GM12878 (cell line): ENCODE measurements around the gene SORBS2. TPM values are rescaled to one million over a fixed set of nuclear protein-coding genes. Genes with fewer than 3 reads are reported as not detected.

Experiments
- ATAC-seq: fragments of 200-7000 bp; cut with Tn5 transposase; 3 replicates; pipeline ENCODE4 v1.9.1; 2020; ENCODE audit warnings: mild to moderate bottlenecking, moderate library complexity
- BruUV-seq: library from RNA; stranded (reverse); fragments of 400-500 nt; replicated peaks from 2 replicates; lab custom pipeline; 2021; lab: Mats Ljungman, UMichigan
- CTCF ChIA-PET: fragments of 300-600 bp; sonication (Branson Sonifier 250); formaldehyde crosslinking; extraction: SDS; loops from one replicate; lab custom pipeline; 2021; ENCODE audit warnings: inconsistent platforms; lab: Yijun Ruan, JAX
- POLR2A ChIA-PET: fragments of 350-600 bp; formaldehyde crosslinking; extraction: SDS; loops from one replicate; lab custom pipeline; 2021; ENCODE audit warnings: inconsistent platforms; lab: Charles Lee
- RAD21 ChIA-PET: fragments of 300-600 bp; sonication (Branson Sonifier 250); formaldehyde crosslinking; loops from one replicate; lab custom pipeline; 2023; ENCODE audit warnings: antibody characterized with exemption; ENCODE audit not compliant: unreplicated experiment; lab: Charles Lee
- SMC1A ChIA-PET: fragments of 300-600 bp; sonication (Branson Sonifier 250); formaldehyde crosslinking; loops from one replicate; lab custom pipeline; 2023; ENCODE audit not compliant: unreplicated experiment, uncharacterized antibody; lab: Charles Lee
- DNase-seq: peaks from one replicate; pipeline ENCODE4 v3.0.0-alpha.2; 2011; ENCODE audit warnings: low read depth, low spot score
- FAIRE-seq: peaks from 3 replicates; lab custom pipeline; 2011; peaks lifted over from hg19 to GRCh38; lab: Jason Lieb, UNC
- H2AFZ ChIP-seq: 2 replicates; pipeline ENCODE4 v1.6.0; 2011; ENCODE audit warnings: low read depth, low read length, control low read depth; ENCODE audit not compliant: control insufficient read depth
- H3K27ac ChIP-seq: 2 replicates; pipeline ENCODE4 v1.5.1; 2011; ENCODE audit warnings: control low read depth; ENCODE audit not compliant: control insufficient read depth, insufficient read depth
- H3K27me3 ChIP-seq, 2 experiments: replicated peaks in 1 of 2; 2 replicates each; pipeline versions ENCODE4 v1.6.0 to v1.6.1; 2011; ENCODE audit warnings: low read length in 1 of 2; ENCODE audit not compliant: control insufficient read depth in 2 of 2, insufficient read depth in 2 of 2
- H3K36me3 ChIP-seq, 2 experiments: 2 replicates each; pipeline ENCODE4 v1.5.1; 2011; ENCODE audit warnings: low read length in 1 of 2; ENCODE audit not compliant: control insufficient read depth in 2 of 2, insufficient read depth in 2 of 2
- H3K4me1 ChIP-seq: 2 replicates; pipeline ENCODE4 v1.6.1; 2011; ENCODE audit warnings: mild to moderate bottlenecking, low read length, moderate library complexity, mixed read lengths; ENCODE audit not compliant: control insufficient read depth, insufficient read depth
- H3K4me2 ChIP-seq: 2 replicates; pipeline ENCODE4 v1.6.0; 2011; ENCODE audit warnings: control low read depth; ENCODE audit not compliant: control insufficient read depth, insufficient read depth
- H3K4me3 ChIP-seq: fragments of 200-600 bp; sonication (generic); 2 replicates; pipeline ENCODE4 v1.5.1; 2016
- H3K79me2 ChIP-seq: 2 replicates; pipeline ENCODE4 v1.6.0; 2011; ENCODE audit warnings: low read length; ENCODE audit not compliant: control insufficient read depth, insufficient read depth
- H3K9ac ChIP-seq: 2 replicates; pipeline ENCODE4 v1.8.0; 2011; ENCODE audit warnings: low read length, control low read depth, mixed read lengths; ENCODE audit not compliant: control insufficient read depth, insufficient read depth
- H3K9me3 ChIP-seq: replicated peaks from 3 replicates; pipeline ENCODE4 v1.5.1; 2011; ENCODE audit warnings: mild to moderate bottlenecking, low read length; ENCODE audit not compliant: control insufficient read depth, insufficient read depth
- H4K20me1 ChIP-seq: 2 replicates; pipeline ENCODE4 v1.6.0; 2011; ENCODE audit not compliant: control insufficient read depth, insufficient read depth
- BHLHE40 ChIP-seq, 2 experiments: fragments of 450-650 bp in 1 of 2; IDR thresholded peaks; 2 replicates each; pipeline ENCODE4 v1.6.1; 2011 to 2017; ENCODE audit warnings: low read depth in 2 of 2, borderline replicate concordance in 1 of 2, improper control_type of control experiment in 1 of 2, low read length in 1 of 2, mild to moderate bottlenecking in 1 of 2
- CBX5 ChIP-seq: sonication (generic); IDR thresholded peaks from 2 replicates; pipeline ENCODE4 v1.6.1; 2016; ENCODE audit warnings: low read depth, moderate library complexity, mild to moderate bottlenecking, inconsistent platforms
- EP300 ChIP-seq, 2 experiments: fragments of 150-350 bp in 1 of 2; IDR thresholded peaks; 2 replicates each; pipeline ENCODE4 v1.6.1; 2011 to 2012; ENCODE audit warnings: low read depth in 2 of 2, low read length in 2 of 2, borderline replicate concordance in 1 of 2, improper control_type of control experiment in 1 of 2, inconsistent platforms in 1 of 2; ENCODE audit not compliant: control insufficient read depth in 1 of 2
- LARP7 ChIP-seq: fragments of 450-650 bp; IDR thresholded peaks from 2 replicates; pipeline ENCODE4 v1.6.1; 2017; ENCODE audit warnings: mild to moderate bottlenecking
- POLR2A ChIP-seq: IDR thresholded peaks from 2 replicates; pipeline ENCODE4 v1.6.1; 2011; ENCODE audit warnings: low read depth, mild to moderate bottlenecking, low read length
- RB1 ChIP-seq: fragments of 450-650 bp; formaldehyde crosslinking; IDR thresholded peaks from 2 replicates; pipeline ENCODE4 v1.6.1; 2017; ENCODE audit warnings: mild to moderate bottlenecking, borderline replicate concordance
- SKIL ChIP-seq: fragments of 450-650 bp; IDR thresholded peaks from 2 replicates; pipeline ENCODE4 v1.6.1; 2017; ENCODE audit warnings: mild to moderate bottlenecking, low read depth, inconsistent platforms; ENCODE audit not compliant: poor library complexity, severe bottlenecking
- SMAD1 ChIP-seq: fragments of 450-650 bp; IDR thresholded peaks from 2 replicates; pipeline ENCODE4 v1.6.1; 2018; ENCODE audit warnings: mild to moderate bottlenecking, low read depth; ENCODE audit not compliant: partially characterized antibody
- SUPT20H ChIP-seq: IDR thresholded peaks from 2 replicates; pipeline ENCODE4 v1.6.1; 2011; ENCODE audit warnings: low read depth, mild to moderate bottlenecking, low read length, moderate library complexity, borderline replicate concordance; ENCODE audit not compliant: control insufficient read depth
- TCF12 ChIP-seq: IDR thresholded peaks from 2 replicates; pipeline ENCODE4 v1.6.1; 2011; ENCODE audit warnings: low read depth, mild to moderate bottlenecking, low read length
- ZNF207 ChIP-seq: fragments of 450-650 bp; IDR thresholded peaks from 2 replicates; pipeline ENCODE4 v1.6.1; 2014; ENCODE audit warnings: antibody characterized with exemption, mild to moderate bottlenecking, borderline replicate concordance
- WGBS: methylation state at CpG from one replicate; pipeline ENCODE4 v1.1.6; 2016; ENCODE audit warnings: low lambda C conversion rate; ENCODE audit not compliant: insufficient replicate concordance, insufficient coverage; ENCODE audit errors: missing lambda C conversion rate; 5-methylcytosine and 5-hydroxymethylcytosine counted together
- in situ Hi-C: fragments of 300-500 bp; cut with MboI; formaldehyde crosslinking; loops from 9 replicates; pipeline ENCODE4 v1.14.3; 2018; ENCODE audit warnings: mixed read lengths
- intact Hi-C: fragments of 100-400 bp; cut with micrococcal nuclease; formaldehyde crosslinking; loops from one replicate; pipeline ENCODE4 v1.14.2; 2022; ENCODE audit not compliant: unreplicated experiment
- polyA plus RNA-seq, 11 experiments: library from polyadenylated mRNA; depleted of rRNA in 4 of 11; unstranded in 6 of 11; stranded (reverse) in 5 of 11; fragments of >200 nt; fragmentation: Nextera tagmentation in 4 of 11; fragmentation: Illumina TruSeq in 1 of 11; extraction: Ambion mirVana in 4 of 11; extraction: Trizol in 1 of 11; gene quantifications; 1 replicate in 1 of 11; 2 replicates in 10 of 11; pipeline versions ENCODE4 v1.2.1 to v1.2.3, GENCODE V29; 2011 to 2016; ENCODE audit warnings: inconsistent platforms in 2 of 11, missing spikeins in 2 of 11, low read depth in 1 of 11
- total RNA-seq, 4 experiments: library from RNA; depleted of rRNA in 3 of 4; stranded (reverse); fragments of >200 nt in 3 of 4; fragmentation: Illumina TruSeq in 1 of 4; extraction: Trizol in 1 of 4; gene quantifications; 2 replicates each; pipeline versions ENCODE4 v1.2.1 to v1.2.3, GENCODE V29; 2013 to 2021

SORBS2 gene
- total and polyA plus RNA-seq, 10 of the 15 experiments (the other 5 are each of a cell fraction or from before 2014, with no cell fraction given): 0.06 to 3.0 (median 0.79) TPM

- no peak for TF ChIP-seq SKIL
- TF ChIP-seq BHLHE40 (IDR thresholded peaks at IDR 0.05; ENCODE audit: borderline replicate concordance in 1 of 2, low read depth in 2 of 2, low read length in 1 of 2): no peak
- no peak for TF ChIP-seq RB1
- TF ChIP-seq SUPT20H: no peak
- no peak for TF ChIP-seq ZNF207
- no peak for TF ChIP-seq SMAD1
- no peak for TF ChIP-seq POLR2A
- no peak for TF ChIP-seq LARP7
- no peak for TF ChIP-seq EP300 (IDR thresholded peaks at IDR 0.05; ENCODE audit: borderline replicate concordance in 1 of 2, control insufficient read depth in 1 of 2, low read depth in 2 of 2, low read length in 2 of 2)
Measured at GRCh38 chr4:185580699-185581098, 231.3 kb downstream of the SORBS2 start (continued).

GRCh38 chr4:185578284-185578683 is 233.7 kb downstream of the SORBS2 start:
- BruUV-seq: no TSS peak
- no peaks in the 10 kb centered on the region for H3K79me2 ChIP-seq
- POLR2A ChIA-PET: no interaction called here

More at GRCh38 chr4:185578284-185578683, 233.7 kb downstream of the SORBS2 start:
- no peak overlapping the region for H2AFZ ChIP-seq
- no peaks in the 10 kb centered on the region for H3K4me1 ChIP-seq
- ChIA-PET RAD21 (no interaction called here), CTCF (no interaction called here), SMC1A (interaction anchor here (1.2 kb wide), 1 partner anchor 41 kb away, joined by 3 read pairs; no protein-coding TSS in a partner anchor)
- no peak for FAIRE-seq
- no peak overlapping the region for H3K4me3 ChIP-seq
- no peak overlapping the region for H3K27ac ChIP-seq
- no peaks in the 10 kb centered on the region; a peak in 1 of 4 replicates for H3K27me3 ChIP-seq
- WGBS: 17% methylated on average over 3 of the region's 3 CpGs
- intact Hi-C loops: loop anchor here (5.0 kb wide), 1 partner anchor 81 kb away; no protein-coding TSS in a partner anchor
- DNase-seq: no peak
- H3K9me3 ChIP-seq: no peaks in the 10 kb centered on the region
- no peaks in the 10 kb centered on the region for H4K20me1 ChIP-seq
- H3K9ac ChIP-seq: no peak overlapping the region
- H3K36me3 ChIP-seq: no peaks in the 10 kb centered on the region
- H3K4me2 ChIP-seq: no peak overlapping the region
- ATAC-seq: no peak
- no peak for TF ChIP-seq TCF12
- no peak for TF ChIP-seq CBX5
- in situ Hi-C loops: no loop called here
